HG03558 (cell line): ENCODE results near the gene CCL2.

Source experiments
- ATAC-seq: cut with Tn5 transposase; IDR thresholded peaks from one replicate; pipeline ENCODE4 v1.9.1; 2021; ENCODE audit warnings: moderate number of reproducible peaks; ENCODE audit not compliant: unreplicated experiment; ENCODE audit errors: extremely low read depth

The CCL2 gene

GRCh38 chr17:34259146-34259545 lies 4.1 kb downstream of the CCL2 start:
- no peak for ATAC-seq

GRCh38 chr17:34260861-34261260 lies 5.8 kb downstream of the CCL2 start:
- ATAC-seq, result no peak

- no peak for ATAC-seq
Measured at GRCh38 chr17:34261568-34262337, 6.7 kb downstream of the CCL2 start.

GRCh38 chr17:34265711-34266110 lies 10.6 kb downstream of the CCL2 start:
- ATAC-seq, result no peak

- ATAC-seq, result no peak
Measured at GRCh38 chr17:34269969-34270368, 14.9 kb downstream of the CCL2 start, which contains the start of gene CCL7. Gene CCL7 (plus strand): TSS chr17:34270221. CDS start chr17:34270291, 70 bp downstream.

- no peak for ATAC-seq
Measured at GRCh38 chr17:34275881-34276280, 20.8 kb downstream of the CCL2 start.

- no peak for ATAC-seq
Measured at GRCh38 chr17:34276826-34277225, 21.7 kb downstream of the CCL2 start.

GRCh38 chr17:34283571-34283970 lies 28.5 kb downstream of the CCL2 start:
- ATAC-seq, result no peak

- no peak for ATAC-seq
Measured at GRCh38 chr17:34285286-34285792, 30.3 kb downstream of the CCL2 start, which contains the start of gene CCL11. Gene CCL11 (plus strand): TSS chr17:34285742. CDS start chr17:34285809, 67 bp downstream.

GRCh38 chr17:34287875-34288274 lies 32.8 kb downstream of the CCL2 start:
- no peak for ATAC-seq

GRCh38 chr17:34290586-34290985 lies 35.5 kb downstream of the CCL2 start:
- no peak for ATAC-seq

GRCh38 chr17:34291721-34292348 lies 36.8 kb downstream of the CCL2 start:
- no peak for ATAC-seq

- ATAC-seq, result no peak
Measured at GRCh38 chr17:34299027-34299426, 43.9 kb downstream of the CCL2 start.

- ATAC-seq, result no peak
Measured at GRCh38 chr17:34299956-34300577, 45.0 kb downstream of the CCL2 start.

- ATAC-seq, result no peak
Measured at GRCh38 chr17:34300652-34301370, 45.7 kb downstream of the CCL2 start.

- no peak for ATAC-seq
Measured at GRCh38 chr17:34301986-34302385, 46.9 kb downstream of the CCL2 start.

GRCh38 chr17:34302636-34303035 lies 47.6 kb downstream of the CCL2 start:
- ATAC-seq, result no peak

- no peak for ATAC-seq
Measured at GRCh38 chr17:34303606-34304005, 48.5 kb downstream of the CCL2 start.

- ATAC-seq, result no peak
Measured at GRCh38 chr17:34305061-34305460, 50.0 kb downstream of the CCL2 start.

- ATAC-seq, result no peak
Measured at GRCh38 chr17:34305606-34306005, 50.5 kb downstream of the CCL2 start.
